IMR-90 (cell line): ENCODE results near the gene SFXN3.

ENCODE experiments used
- CHD1 ChIP-seq: IDR thresholded peaks from 2 replicates; pipeline ENCODE4 v1.6.1; 2012; ENCODE audit warnings: low read depth, low read length, improper control_type of control experiment
- CTCF ChIP-seq: conservative IDR thresholded peaks from 2 replicates; pipeline ENCODE4 v1.5.1; 2012; ENCODE audit warnings: mild to moderate bottlenecking, low read depth, low read length, improper control_type of control experiment
- ELK1 ChIP-seq: fragments of 150-350 bp; IDR thresholded peaks from 2 replicates; pipeline ENCODE4 v1.6.1; 2016; ENCODE audit warnings: low read depth, mild to moderate bottlenecking, low read length, moderate library complexity, borderline replicate concordance

- TF ChIP-seq CTCF (no peak), ELK1 (no peak), CHD1 (no peak)
Observed at GRCh38 chr10:101073631-101074030, 42.6 kb downstream of the SFXN3 start.
